SK-N-SH treated with all-trans-retinoic acid at 6 μM for 48 hours (cell line): ENCODE data around the gene SERP2.

ENCODE experiments used
- CREB5 ChIP-seq: fragments of 250-450 bp; sonication (Bioruptor Pico); IDR thresholded peaks from 2 replicates; pipeline ENCODE4 v1.5.1; 2020; ENCODE audit warnings: low read depth, mild to moderate bottlenecking, moderate library complexity
- GLIS3 ChIP-seq: fragments of 250-450 bp; sonication (Bioruptor Pico); IDR thresholded peaks from 2 replicates; pipeline ENCODE4 v1.5.0; 2020; ENCODE audit warnings: mild to moderate bottlenecking, moderate library complexity
- ISL1 ChIP-seq: fragments of 250-450 bp; sonication (Bioruptor Pico); IDR thresholded peaks from 2 replicates; pipeline ENCODE4 v2.1.2; 2022; ENCODE audit warnings: mild to moderate bottlenecking, moderate library complexity
- PATZ1 ChIP-seq: fragments of 250-450 bp; sonication (Bioruptor Pico); IDR thresholded peaks from 2 replicates; pipeline ENCODE4 v1.8.0; 2020; ENCODE audit warnings: mild to moderate bottlenecking, moderate library complexity, borderline replicate concordance
- PPARA ChIP-seq: fragments of 250-450 bp; sonication (Bioruptor Pico); IDR thresholded peaks from 2 replicates; pipeline ENCODE4 v1.5.0; 2020; ENCODE audit warnings: mild to moderate bottlenecking, borderline replicate concordance
- RARB ChIP-seq: fragments of 250-450 bp; sonication (Bioruptor Pico); IDR thresholded peaks from 2 replicates; pipeline ENCODE4 v1.8.0; 2021; ENCODE audit warnings: mild to moderate bottlenecking, moderate library complexity
- SNAI2 ChIP-seq: fragments of 250-450 bp; sonication (Bioruptor Pico); IDR thresholded peaks from 2 replicates; pipeline ENCODE4 v1.5.0; 2020; ENCODE audit warnings: mild to moderate bottlenecking, moderate library complexity
- TCF4 ChIP-seq: fragments of 250-450 bp; sonication (Bioruptor Pico); IDR thresholded peaks from 2 replicates; pipeline ENCODE4 v1.8.0; 2021; ENCODE audit warnings: mild to moderate bottlenecking, moderate library complexity, borderline replicate concordance
- TOX ChIP-seq: fragments of 250-450 bp; sonication (Bioruptor Pico); IDR thresholded peaks from 2 replicates; pipeline ENCODE4 v1.8.0; 2021; ENCODE audit warnings: mild to moderate bottlenecking, moderate library complexity, borderline replicate concordance
- ZFP3 ChIP-seq: fragments of 250-450 bp; sonication (Bioruptor Pico); IDR thresholded peaks from 2 replicates; pipeline ENCODE4 v1.5.0; 2020; ENCODE audit warnings: mild to moderate bottlenecking, moderate library complexity
- ZNF70 ChIP-seq: fragments of 450-650 bp; formaldehyde crosslinking; IDR thresholded peaks from 2 replicates; pipeline ENCODE4 v1.5.0; 2020; ENCODE audit warnings: mild to moderate bottlenecking, moderate library complexity

DNA sequence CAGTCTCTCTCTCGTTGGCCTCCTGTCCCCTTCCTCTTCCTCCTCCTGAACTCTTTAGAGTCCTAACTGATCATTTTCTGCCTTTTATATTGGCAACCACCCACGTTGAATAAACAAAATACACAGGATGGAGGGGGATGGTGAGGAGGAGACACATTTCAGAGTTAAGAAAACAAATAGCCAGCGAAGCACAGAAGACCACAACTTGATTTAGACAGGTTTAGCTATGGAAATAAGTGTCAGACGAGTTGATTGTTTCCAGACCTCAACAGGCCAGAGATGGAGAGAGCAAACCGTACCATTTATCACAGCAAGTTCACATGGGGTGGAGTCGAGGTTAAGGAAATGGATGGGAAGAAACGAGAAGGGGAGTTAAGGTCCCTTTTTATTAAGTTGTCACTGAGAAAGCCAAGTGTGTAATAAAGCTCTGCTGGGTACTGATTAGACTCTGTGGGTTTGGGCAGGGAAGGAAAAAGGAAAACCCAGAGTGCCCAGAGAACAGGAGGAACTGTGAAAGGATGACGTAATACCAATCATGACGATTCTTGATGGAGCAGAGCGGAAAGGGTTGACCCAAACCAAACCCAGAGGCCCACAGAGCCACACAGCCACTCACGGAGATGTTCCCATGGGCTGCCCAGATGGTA lies 11.1 kb upstream of the SERP2 start:
- TF ChIP-seq TOX (CRISPR knock-in tag) (no peak), ZNF70 (no peak), ZFP3 (CRISPR knock-in tag) (no peak), RARB (CRISPR knock-in tag) (no peak), PPARA (CRISPR knock-in tag) (no peak), SNAI2 (CRISPR knock-in tag) (no peak), GLIS3 (CRISPR knock-in tag) (no peak), CREB5 (CRISPR knock-in tag) (no peak), TCF4 (CRISPR knock-in tag) (no peak), ISL1 (CRISPR knock-in tag) (no peak), PATZ1 (no peak)
